Neuronal stem cell (in vitro differentiated cells): ENCODE measurements around the gene SEC31B.
A peak's percentile ranks its signal among the peaks of the same experiment; 100 is the strongest.

Source experiments
- DNase-seq: peaks from one replicate; pipeline ENCODE4 v3.0.0-alpha.2; 2013; ENCODE audit warnings: low spot score
- H2AFZ ChIP-seq: one replicate; pipeline ENCODE4 v1.6.1; 2013; ENCODE audit warnings: mild to moderate bottlenecking, low read length, inconsistent platforms
- H2AK5ac ChIP-seq: 2 replicates; pipeline ENCODE4 v1.6.1; 2013; ENCODE audit warnings: low read depth, mild to moderate bottlenecking, inconsistent platforms, low read length, moderate library complexity, mixed read lengths
- H2BK120ac ChIP-seq: 2 replicates; pipeline ENCODE4 v1.6.1; 2013; ENCODE audit warnings: low read depth, mild to moderate bottlenecking, inconsistent platforms, low read length, moderate library complexity, mixed read lengths
- H2BK12ac ChIP-seq: one replicate; pipeline ENCODE4 v1.6.1; 2013; ENCODE audit warnings: low read length, inconsistent platforms
- H2BK15ac ChIP-seq: 2 replicates; pipeline ENCODE4 v1.6.1; 2013; ENCODE audit warnings: mild to moderate bottlenecking, low read length, inconsistent platforms, mixed read lengths
- H2BK5ac ChIP-seq: one replicate; pipeline ENCODE4 v1.6.1; 2013; ENCODE audit warnings: inconsistent platforms, mild to moderate bottlenecking, low read length, moderate library complexity
- H3K14ac ChIP-seq: one replicate; pipeline ENCODE4 v1.6.1; 2013; ENCODE audit warnings: low read length, inconsistent platforms
- H3K18ac ChIP-seq: 2 replicates; pipeline ENCODE4 v1.6.1; 2013; ENCODE audit warnings: low read length, inconsistent platforms
- H3K23ac ChIP-seq: 2 replicates; pipeline ENCODE4 v1.6.1; 2013; ENCODE audit warnings: low read depth, mild to moderate bottlenecking, mixed read lengths, low read length, inconsistent platforms; ENCODE audit not compliant: poor library complexity
- H3K27ac ChIP-seq: replicated peaks from 3 replicates; pipeline ENCODE4 v1.5.1; 2013; ENCODE audit warnings: low read length, inconsistent platforms
- H3K27me3 ChIP-seq, 3 experiments: 2 replicates each; pipeline ENCODE4 v1.6.1; 2013; ENCODE audit warnings: low read length in 3 of 3, mild to moderate bottlenecking in 2 of 3, inconsistent platforms in 1 of 3, low read depth in 1 of 3, mixed read lengths in 1 of 3, moderate library complexity in 1 of 3; ENCODE audit not compliant: control insufficient read depth in 3 of 3, insufficient read depth in 3 of 3
- H3K36me3 ChIP-seq, 2 donors: replicated peaks in 1 of 2; 2 replicates each; pipeline ENCODE4 v1.6.1; 2013; ENCODE audit warnings: low read length in 2 of 2; ENCODE audit not compliant: control insufficient read depth in 2 of 2, insufficient read depth in 2 of 2
- H3K4ac ChIP-seq: 2 replicates; pipeline ENCODE4 v1.6.1; 2013; ENCODE audit warnings: inconsistent platforms, mild to moderate bottlenecking, low read length, moderate library complexity
- H3K4me1 ChIP-seq, 2 donors: 1 replicate in 1 of 2; 2 replicates in 1 of 2; pipeline ENCODE4 v1.6.1; 2013; ENCODE audit warnings: low read length in 2 of 2, low read depth in 1 of 2; ENCODE audit not compliant: control insufficient read depth in 2 of 2, insufficient read depth in 1 of 2
- H3K4me2 ChIP-seq: one replicate; pipeline ENCODE4 v1.6.1; 2013; ENCODE audit warnings: mild to moderate bottlenecking, low read length, inconsistent platforms; ENCODE audit not compliant: insufficient read depth, poor library complexity, severe bottlenecking
- H3K4me3 ChIP-seq, 2 donors: 2 replicates each; pipeline ENCODE4 v1.5.1; 2013; ENCODE audit warnings: low read length in 2 of 2, mild to moderate bottlenecking in 2 of 2, inconsistent platforms in 1 of 2, moderate library complexity in 1 of 2
- H3K79me1 ChIP-seq: one replicate; pipeline ENCODE4 v1.6.1; 2013; ENCODE audit warnings: low read depth, mild to moderate bottlenecking, inconsistent platforms, low read length, moderate library complexity
- H3K9ac ChIP-seq: one replicate; pipeline ENCODE4 v1.6.1; 2013; ENCODE audit warnings: mild to moderate bottlenecking, low read depth, low read length, inconsistent platforms; ENCODE audit not compliant: poor library complexity
- H3K9me3 ChIP-seq, 2 donors: replicated peaks in 1 of 2; 2 replicates each; pipeline versions ENCODE3 to v1.6.1; 2013; ENCODE audit warnings: low read length in 2 of 2, mild to moderate bottlenecking in 2 of 2, inconsistent platforms in 1 of 2, low read depth in 1 of 2, mixed read lengths in 1 of 2, moderate library complexity in 1 of 2; ENCODE audit not compliant: control insufficient read depth in 2 of 2, insufficient read depth in 1 of 2
- H4K8ac ChIP-seq: one replicate; pipeline ENCODE4 v1.6.1; 2013; ENCODE audit warnings: low read depth, mild to moderate bottlenecking, inconsistent platforms, low read length, moderate library complexity
- H4K91ac ChIP-seq: one replicate; pipeline ENCODE4 v1.6.1; 2013; ENCODE audit warnings: low read length, low read depth, mild to moderate bottlenecking, inconsistent platforms; ENCODE audit not compliant: poor library complexity
- WGBS, 2 donors: extraction: QIAGEN DNeasy Blood & Tissue Kit; methylation state at CpG; one replicate each; pipeline ENCODE4 v1.1.7; 2013; ENCODE audit warnings: missing lambda C conversion rate in 2 of 2, mixed read lengths in 1 of 2; ENCODE audit not compliant: insufficient read length in 2 of 2, insufficient replicate concordance in 1 of 2; ENCODE audit errors: extremely low coverage in 2 of 2; 5-methylcytosine and 5-hydroxymethylcytosine counted together

Gene SEC31B

GRCh38 chr10:100566561-100566960, 46.9 kb upstream of the SEC31B start:
- Histone ChIP-seq H3K23ac (no peak overlapping the region), H2BK15ac (no peak overlapping the region), H3K36me3 (no peaks in the 10 kb centered on the region), H4K91ac (no peak overlapping the region), H3K18ac (no peak overlapping the region), H2BK5ac (no peak overlapping the region), H3K9me3 (no peaks in the 10 kb centered on the region), H3K27me3 (peaks cover 0 to 11% (median 10%) of the 10 kb centered on the region in 3 experiments), H2BK12ac (no peak overlapping the region), H3K4me1 (peaks cover 12 to 13% of the 10 kb centered on the region in 2 donors), H3K4me2 (no peak overlapping the region), H3K27ac (no peak overlapping the region), H3K4ac (no peak overlapping the region), H3K4me3 (no peak overlapping the region), H2AFZ (no peak overlapping the region), H2BK120ac (no peak overlapping the region), H3K9ac (no peak overlapping the region), H4K8ac (no peak overlapping the region), H3K14ac (no peak overlapping the region), H3K79me1 (no peaks in the 10 kb centered on the region), H2AK5ac (no peak overlapping the region)
- DNase-seq, result no peak
- WGBS, 2 donors, result no CpG with 5 or more reads among the region's 3 CpGs

GRCh38 chr10:100565206-100565985, 45.7 kb upstream of the SEC31B start:
- H2BK5ac ChIP-seq, result no peak overlapping the region

GRCh38 chr10:100562008-100562672, 42.5 kb upstream of the SEC31B start:
- Histone ChIP-seq H3K23ac (peak overlapping the region; percentile 85), H4K91ac (no peak overlapping the region), H3K9me3 (no peaks in the 10 kb centered on the region), H3K27ac (no peak overlapping the region), H3K18ac (peak overlapping the region; percentile 62), H3K9ac (peak overlapping the region; percentile 14), H3K14ac (no peak overlapping the region), H3K79me1 (no peaks in the 10 kb centered on the region), H2BK15ac (no peak overlapping the region), H3K36me3 (peaks cover 0 to 5% of the 10 kb centered on the region in 2 donors), H3K27me3 (peaks cover 0 to 6% (median 3%) of the 10 kb centered on the region in 3 experiments), H2BK120ac (no peak overlapping the region), H3K4me3 (no peak overlapping the region), H2BK5ac (peak overlapping the region; percentile 50), H2AFZ (no peak overlapping the region), H3K4me2 (peak overlapping the region; percentile 22), H2AK5ac (peak overlapping the region; percentile 90), H4K8ac (no peak overlapping the region), H2BK12ac (no peak overlapping the region), H3K4me1 (peaks cover 0 to 3% of the 10 kb centered on the region in 2 donors), H3K4ac (no peak overlapping the region)
- no CpG with 5 or more reads among the region's 62 CpGs for WGBS, 2 donors
- peak; percentile 42 for DNase-seq

More at GRCh38 chr10:100565206-100565985, 45.7 kb upstream of the SEC31B start:
- Histone ChIP-seq H3K4me2 (no peak overlapping the region), H3K79me1 (no peaks in the 10 kb centered on the region), H3K4me1 (peaks cover 5 to 12% of the 10 kb centered on the region in 2 donors), H2BK15ac (no peak overlapping the region), H2AFZ (no peak overlapping the region), H3K27ac (no peak overlapping the region), H3K27me3 (peaks cover 0 to 10% (median 8%) of the 10 kb centered on the region in 3 experiments), H4K8ac (no peak overlapping the region), H3K9ac (no peak overlapping the region), H3K4ac (no peak overlapping the region), H2AK5ac (peak overlapping the region; percentile 31), H4K91ac (peak overlapping the region; percentile 15), H2BK120ac (no peak overlapping the region), H3K18ac (no peak overlapping the region), H3K9me3 (no peaks in the 10 kb centered on the region), H3K4me3 (peak overlapping the region in 1 of 2 donors; percentile 39), H3K14ac (no peak overlapping the region), H3K36me3 (no peaks in the 10 kb centered on the region), H3K23ac (no peak overlapping the region), H2BK12ac (no peak overlapping the region)
- DNase-seq, result no peak
- WGBS, 2 donors, result no CpG with 5 or more reads among the region's 9 CpGs

- Histone ChIP-seq H2BK12ac (no peak overlapping the region), H2BK120ac (no peak overlapping the region), H3K18ac (no peak overlapping the region), H3K23ac (no peak overlapping the region), H3K4ac (no peak overlapping the region), H3K27me3 (peaks cover 0 to 3% (median 0%) of the 10 kb centered on the region in 3 experiments), H3K14ac (no peak overlapping the region), H4K91ac (no peak overlapping the region), H2AFZ (no peak overlapping the region), H3K4me3 (no peak overlapping the region), H3K4me2 (no peak overlapping the region), H3K9me3 (no peaks in the 10 kb centered on the region), H3K36me3 (peaks cover 7% of the 10 kb centered on the region in 2 donors), H3K79me1 (no peaks in the 10 kb centered on the region), H3K27ac (no peak overlapping the region), H2BK5ac (no peak overlapping the region), H2BK15ac (no peak overlapping the region), H2AK5ac (no peak overlapping the region), H4K8ac (no peak overlapping the region), H3K4me1 (peaks cover 0 to 3% of the 10 kb centered on the region in 2 donors), H3K9ac (no peak overlapping the region)
- no peak for DNase-seq
- WGBS, 2 donors, result no CpG with 5 or more reads among the region's 2 CpGs
Observed at GRCh38 chr10:100561005-100561404, 41.3 kb upstream of the SEC31B start.
